ENCODE results near the gene FAH. TPM values are rescaled to one million over a fixed set of nuclear protein-coding genes. Genes with fewer than 3 reads are reported as not detected.

FAH gene
- total RNA-seq, 1 experiment from 2014 or later: 21.5 TPM

DNA sequence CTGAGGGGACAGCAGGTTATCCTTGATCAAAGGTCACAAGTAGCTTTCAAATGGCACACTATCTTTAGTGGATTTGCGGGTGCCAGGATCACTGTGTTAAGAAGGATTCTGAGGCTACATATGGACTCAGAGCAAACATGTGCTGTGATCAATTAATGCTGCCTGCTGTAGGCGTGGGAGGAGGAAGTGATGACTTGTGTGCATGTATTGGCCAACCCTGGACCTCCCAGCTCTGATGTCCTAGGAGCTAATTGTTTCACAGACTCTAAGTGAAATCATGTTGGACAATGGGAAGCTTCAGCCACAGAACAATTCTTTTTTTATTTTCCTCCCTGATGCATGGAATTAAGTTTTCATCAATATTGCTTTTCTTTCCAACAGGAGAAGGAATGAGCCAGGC, 24.4 kb downstream of the FAH start:
- no peak overlapping the region for H3K56ac ChIP-seq (ENCODE audit: insufficient read length, low read depth, low read length)
- H2AK5ac ChIP-seq (ENCODE audit: insufficient read length, low read length): no peak overlapping the region
- no peak overlapping the region for H3K14ac ChIP-seq (ENCODE audit: insufficient read depth, low read length)
- no peak overlapping the region for H3K4ac ChIP-seq (ENCODE audit: low read depth, low read length)
- no peak overlapping the region for H2BK120ac ChIP-seq (ENCODE audit: low read depth, low read length, poor library complexity, severe bottlenecking)
- no peak overlapping the region for H4K5ac ChIP-seq (ENCODE audit: insufficient read length, low read depth, low read length)
- H4K91ac ChIP-seq (ENCODE audit: insufficient read length, low read depth, low read length): no peak overlapping the region
- H3K36me3 Mint-ChIP-seq (ENCODE audit: insufficient read depth in 1 of 3, low read depth in 3 of 3): peaks cover 6 to 26% (median 7%) of the 10 kb centered on the region in 3 experiments; a peak in 5 of 7 replicates
- H2BK5ac ChIP-seq (ENCODE audit: insufficient read length, low read length): no peak overlapping the region
- no peak overlapping the region; a peak in 1 of 7 replicates for H3K27ac Mint-ChIP-seq
- H2BK15ac ChIP-seq (ENCODE audit: low read depth, low read length): no peak overlapping the region
- H2BK12ac ChIP-seq (ENCODE audit: insufficient read length, low read depth, low read length): no peak overlapping the region
- no peak overlapping the region for H2BK20ac ChIP-seq (ENCODE audit: low read depth, low read length, poor library complexity, severe bottlenecking)
- H3K79me2 ChIP-seq (ENCODE audit: insufficient read depth, low read length): no peaks in the 10 kb centered on the region
- no peak overlapping the region for H3K23ac ChIP-seq (ENCODE audit: insufficient read length, low read depth, low read length)
- H2AFZ ChIP-seq (ENCODE audit: low read length): no peak overlapping the region
- DNase-seq: no peak
- H4K8ac ChIP-seq (replicated peaks; ENCODE audit: insufficient read length, low read depth, low read length): no peak overlapping the region
- H3K27me3 Mint-ChIP-seq (ENCODE audit: low read depth): no peaks in the 10 kb centered on the region
- H3K79me1 ChIP-seq (ENCODE audit: insufficient read depth, low read depth, low read length, poor library complexity, severe bottlenecking): no peaks in the 10 kb centered on the region
- H3K27ac ChIP-seq (ENCODE audit: insufficient read length, low read depth, low read length): no peak overlapping the region
- H3K4me1 ChIP-seq (ENCODE audit: insufficient read depth, low read length): no peaks in the 10 kb centered on the region
- H3K4me3 Mint-ChIP-seq: no peak overlapping the region
- H3K9me3 ChIP-seq (ENCODE audit: control insufficient read depth, low read depth, low read length): no peaks in the 10 kb centered on the region
- no peaks in the 10 kb centered on the region for H3K27me3 ChIP-seq (ENCODE audit: insufficient read depth, low read length)
- H3T11ph ChIP-seq (ENCODE audit: low read length): no peak overlapping the region
- TF ChIP-seq, protein P1, sequence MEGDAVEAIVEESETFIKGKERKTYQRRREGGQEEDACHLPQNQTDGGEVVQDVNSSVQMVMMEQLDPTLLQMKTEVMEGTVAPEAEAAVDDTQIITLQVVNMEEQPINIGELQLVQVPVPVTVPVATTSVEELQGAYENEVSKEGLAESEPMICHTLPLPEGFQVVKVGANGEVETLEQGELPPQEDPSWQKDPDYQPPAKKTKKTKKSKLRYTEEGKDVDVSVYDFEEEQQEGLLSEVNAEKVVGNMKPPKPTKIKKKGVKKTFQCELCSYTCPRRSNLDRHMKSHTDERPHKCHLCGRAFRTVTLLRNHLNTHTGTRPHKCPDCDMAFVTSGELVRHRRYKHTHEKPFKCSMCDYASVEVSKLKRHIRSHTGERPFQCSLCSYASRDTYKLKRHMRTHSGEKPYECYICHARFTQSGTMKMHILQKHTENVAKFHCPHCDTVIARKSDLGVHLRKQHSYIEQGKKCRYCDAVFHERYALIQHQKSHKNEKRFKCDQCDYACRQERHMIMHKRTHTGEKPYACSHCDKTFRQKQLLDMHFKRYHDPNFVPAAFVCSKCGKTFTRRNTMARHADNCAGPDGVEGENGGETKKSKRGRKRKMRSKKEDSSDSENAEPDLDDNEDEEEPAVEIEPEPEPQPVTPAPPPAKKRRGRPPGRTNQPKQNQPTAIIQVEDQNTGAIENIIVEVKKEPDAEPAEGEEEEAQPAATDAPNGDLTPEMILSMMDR (conservative IDR thresholded peaks at IDR 0.05): no peak
- no peaks in the 10 kb centered on the region for H3K23me2 ChIP-seq (ENCODE audit: insufficient read length, low read depth, low read length, poor library complexity, severe bottlenecking)
- peaks cover 4% of the 10 kb centered on the region for H4K20me1 ChIP-seq (ENCODE audit: control insufficient read depth, insufficient read depth, insufficient read length)
- H3K4me1 Mint-ChIP-seq: no peaks in the 10 kb centered on the region
- H3K9me3 Mint-ChIP-seq: no peaks in the 10 kb centered on the region
- no peak overlapping the region for H3K18ac ChIP-seq (ENCODE audit: insufficient read length, low read depth, low read length)
- H3K9ac ChIP-seq (ENCODE audit: extremely low read depth, insufficient read length, low read length): no peak overlapping the region
- H3K4me2 ChIP-seq (ENCODE audit: insufficient read depth, insufficient read length, low read length): no peak overlapping the region
- no CpG with 5 or more reads among the region's 2 CpGs for WGBS (ENCODE audit: extremely low coverage, insufficient read length, low lambda C conversion rate)

Measured in H9 (cell line).